Tibial artery (tissue), 4 donors: ENCODE data around the gene NTRK3.

Experiments
- DNase-seq, 2 donors: peaks; one replicate each; pipeline ENCODE4 v3.0.0-alpha.2; 2019
- H3K27ac ChIP-seq, 2 donors: fragments of 200-600 bp; sonication (generic) in 1 of 2; 1 replicate in 1 of 2; 2 replicates in 1 of 2; pipeline ENCODE4 v1.5.1; 2018 to 2019; ENCODE audit warnings: mild to moderate bottlenecking in 1 of 2
- H3K27me3 ChIP-seq, 2 donors: fragments of 200-600 bp; sonication (generic) in 1 of 2; one replicate each; pipeline versions ENCODE4 v1.5.1 to v1.6.0; 2016 to 2019
- H3K36me3 ChIP-seq, 3 donors: fragments of 200-600 bp; sonication (generic) in 2 of 3; one replicate each; pipeline ENCODE4 v1.5.1; 2016 to 2019; ENCODE audit warnings: mild to moderate bottlenecking in 2 of 3
- H3K4me1 ChIP-seq, 4 donors: fragments of 200-600 bp; sonication (generic) in 2 of 4; 1 replicate in 3 of 4; 2 replicates in 1 of 4; pipeline ENCODE4 v1.5.1; 2016 to 2019
- H3K4me3 ChIP-seq, 2 donors: fragments of 200-600 bp; sonication (generic) in 1 of 2; 1 replicate in 1 of 2; 2 replicates in 1 of 2; pipeline ENCODE4 v1.5.1; 2018 to 2019; ENCODE audit warnings: mild to moderate bottlenecking in 2 of 2
- H3K9me3 ChIP-seq, 3 donors: fragments of 200-600 bp; sonication (generic) in 1 of 3; one replicate each; pipeline ENCODE4 v1.5.1; 2016 to 2019
- intact Hi-C: fragments of 100-400 bp; cut with DNase I; formaldehyde crosslinking; loops from one replicate; pipeline ENCODE4 v1.15.0; 2023; ENCODE audit warnings: low total_unique reads
- TF ChIP-seq, protein P1 (sequence below), 2 experiments: fragments of 200-600 bp in 1 of 2; fragments of 450-650 bp in 1 of 2; IDR thresholded peaks; one replicate each; pipeline ENCODE4 v1.5.1; 2017 to 2019; ENCODE audit warnings: antibody characterized with exemption in 2 of 2, mild to moderate bottlenecking in 1 of 2, moderate library complexity in 1 of 2

NTRK3 gene

DNA sequence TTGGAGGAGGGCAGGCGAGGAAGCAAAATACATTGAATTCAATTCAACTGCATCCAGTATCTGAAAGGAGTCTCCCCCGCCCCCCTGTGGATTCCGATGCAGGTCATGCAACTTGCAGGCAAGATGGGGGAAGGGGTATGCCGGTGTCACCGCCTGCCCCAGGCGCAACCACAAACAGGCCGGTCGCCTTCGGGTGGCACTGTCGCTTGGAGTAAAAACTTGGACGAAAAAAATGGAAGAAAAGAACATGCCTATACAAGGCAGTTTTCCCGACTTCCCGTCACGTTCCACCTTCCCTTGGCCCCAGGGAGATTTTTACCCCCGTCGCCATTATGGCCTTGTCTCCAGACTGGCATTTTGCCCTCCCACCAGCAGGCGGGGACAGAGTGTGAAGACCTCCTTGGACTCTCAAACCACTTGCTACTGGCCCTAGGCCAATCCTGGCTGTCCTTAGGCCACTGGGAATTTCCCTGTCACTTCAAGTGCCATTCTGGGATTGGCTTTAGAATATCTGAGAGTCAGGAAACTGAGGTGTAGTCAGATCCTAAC is 1.6 kb upstream of the NTRK3 start:
- TF ChIP-seq, protein P1, sequence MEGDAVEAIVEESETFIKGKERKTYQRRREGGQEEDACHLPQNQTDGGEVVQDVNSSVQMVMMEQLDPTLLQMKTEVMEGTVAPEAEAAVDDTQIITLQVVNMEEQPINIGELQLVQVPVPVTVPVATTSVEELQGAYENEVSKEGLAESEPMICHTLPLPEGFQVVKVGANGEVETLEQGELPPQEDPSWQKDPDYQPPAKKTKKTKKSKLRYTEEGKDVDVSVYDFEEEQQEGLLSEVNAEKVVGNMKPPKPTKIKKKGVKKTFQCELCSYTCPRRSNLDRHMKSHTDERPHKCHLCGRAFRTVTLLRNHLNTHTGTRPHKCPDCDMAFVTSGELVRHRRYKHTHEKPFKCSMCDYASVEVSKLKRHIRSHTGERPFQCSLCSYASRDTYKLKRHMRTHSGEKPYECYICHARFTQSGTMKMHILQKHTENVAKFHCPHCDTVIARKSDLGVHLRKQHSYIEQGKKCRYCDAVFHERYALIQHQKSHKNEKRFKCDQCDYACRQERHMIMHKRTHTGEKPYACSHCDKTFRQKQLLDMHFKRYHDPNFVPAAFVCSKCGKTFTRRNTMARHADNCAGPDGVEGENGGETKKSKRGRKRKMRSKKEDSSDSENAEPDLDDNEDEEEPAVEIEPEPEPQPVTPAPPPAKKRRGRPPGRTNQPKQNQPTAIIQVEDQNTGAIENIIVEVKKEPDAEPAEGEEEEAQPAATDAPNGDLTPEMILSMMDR (IDR thresholded peaks at IDR 0.05): peak; percentile 48 to 54

DNA sequence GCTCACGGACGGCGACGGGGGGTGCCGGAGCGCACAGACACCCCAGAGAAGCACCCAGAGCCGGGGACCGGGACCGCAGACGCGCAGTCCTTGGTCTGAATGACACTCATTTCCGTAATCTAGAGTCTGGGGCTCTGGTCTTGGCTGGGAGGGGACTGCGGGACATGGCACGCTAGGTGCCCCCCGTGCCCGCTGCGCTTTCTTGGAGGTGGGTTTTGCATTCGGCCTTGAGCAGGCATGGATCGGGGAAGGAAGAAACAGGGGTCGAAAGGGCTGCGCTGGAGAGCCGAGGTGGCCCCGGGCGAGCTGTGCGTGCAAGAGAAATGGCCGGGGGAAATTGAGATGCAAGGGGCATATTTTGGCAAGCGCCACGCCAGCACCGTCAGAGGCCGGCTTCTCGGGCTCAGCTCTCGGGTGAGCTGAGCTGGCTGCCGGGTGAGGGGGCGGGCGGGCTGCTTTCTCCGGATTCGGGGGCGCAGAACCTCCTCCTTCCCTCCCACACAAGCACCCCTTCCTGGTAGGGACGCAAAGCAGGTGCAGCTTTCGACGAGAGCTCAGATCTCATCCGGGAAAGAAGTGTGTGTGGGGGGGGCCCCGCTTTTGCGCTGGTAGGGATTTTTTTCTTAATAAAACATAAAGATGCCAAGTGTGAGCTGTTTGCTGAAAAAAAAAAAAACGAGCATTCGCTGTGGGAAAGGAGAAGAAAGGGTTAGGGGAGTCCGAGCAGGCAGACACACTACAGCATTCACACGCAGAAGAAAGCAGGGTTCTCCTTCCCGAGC is 963 bp upstream of the NTRK3 start:
- DNase-seq: no peak
- Histone ChIP-seq H3K27me3 (no peaks in the 10 kb centered on the region), H3K27ac (peak overlapping the region; percentile 92 to 93), H3K4me3 (peak overlapping the region; percentile 71 to 84), H3K9me3 (no peaks in the 10 kb centered on the region), H3K36me3 (no peaks in the 10 kb centered on the region), H3K4me1 (peaks cover 0 to 40% (median 22%) of the 10 kb centered on the region in 4 donors)
- intact Hi-C loops: no loop called here
- TF ChIP-seq, protein P1 (IDR thresholded peaks at IDR 0.05): no peak

More for the DNA sequence above, 1.6 kb upstream of the NTRK3 start:
- H3K4me1 ChIP-seq: peaks cover 0 to 34% (median 16%) of the 10 kb centered on the region in 4 donors
- peak; percentile 59 to 93 for DNase-seq
- H3K9me3 ChIP-seq: no peaks in the 10 kb centered on the region
- H3K4me3 ChIP-seq: peak overlapping the region; percentile 71 to 84
- H3K27me3 ChIP-seq: no peaks in the 10 kb centered on the region
- H3K27ac ChIP-seq: peak overlapping the region; percentile 92 to 93
- no peaks in the 10 kb centered on the region for H3K36me3 ChIP-seq
- intact Hi-C loops: no loop called here

DNA sequence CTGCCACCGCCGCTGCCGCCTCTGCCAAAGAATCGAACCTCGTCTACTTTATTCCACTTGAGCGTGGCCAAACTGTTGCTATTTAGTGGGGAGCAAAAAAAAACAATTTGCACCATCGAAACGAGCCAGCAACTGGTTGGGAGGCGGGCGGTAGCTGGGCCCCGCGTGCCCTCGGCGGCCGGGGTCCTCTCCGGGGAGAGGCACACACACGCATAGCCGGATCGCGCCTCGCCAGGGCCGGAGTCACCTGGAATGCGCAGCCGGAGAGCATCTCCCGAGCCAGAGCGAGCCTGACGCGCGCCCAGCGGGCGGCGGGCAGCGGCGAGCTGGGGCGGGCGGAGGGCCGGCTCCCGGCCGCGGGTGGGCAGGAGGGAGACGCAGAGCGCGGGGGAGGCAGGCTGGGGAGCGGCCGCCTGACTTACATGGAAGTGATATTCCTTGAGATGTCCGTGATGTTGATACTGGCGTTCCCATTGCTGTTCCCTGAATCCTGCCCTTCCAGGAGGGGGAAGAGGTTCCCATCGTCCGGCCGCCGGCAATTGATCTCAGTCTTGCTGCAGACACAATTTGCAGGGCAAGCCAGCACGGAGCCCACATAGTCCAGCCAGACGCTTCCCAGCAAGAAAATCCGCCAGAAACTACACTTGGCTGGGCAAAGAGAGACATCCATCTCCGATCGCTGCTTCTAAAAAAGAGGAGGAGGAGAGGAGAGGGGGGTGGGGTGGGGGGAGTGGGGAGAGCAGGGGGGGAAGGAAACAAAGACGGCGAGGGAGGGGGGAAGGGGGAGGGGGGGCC is 858 bp downstream of the NTRK3 start:
- Histone ChIP-seq H3K9me3 (no peaks in the 10 kb centered on the region), H3K27ac (peak overlapping the region; percentile 92 to 93), H3K4me1 (peaks cover 0 to 57% (median 34%) of the 10 kb centered on the region in 4 donors), H3K4me3 (peak overlapping the region; percentile 71 to 84), H3K36me3 (no peaks in the 10 kb centered on the region), H3K27me3 (no peaks in the 10 kb centered on the region)
- intact Hi-C loops: no loop called here
- DNase-seq: peak; percentile 52 to 80
- TF ChIP-seq, protein P1 (IDR thresholded peaks at IDR 0.05): no peak

DNA sequence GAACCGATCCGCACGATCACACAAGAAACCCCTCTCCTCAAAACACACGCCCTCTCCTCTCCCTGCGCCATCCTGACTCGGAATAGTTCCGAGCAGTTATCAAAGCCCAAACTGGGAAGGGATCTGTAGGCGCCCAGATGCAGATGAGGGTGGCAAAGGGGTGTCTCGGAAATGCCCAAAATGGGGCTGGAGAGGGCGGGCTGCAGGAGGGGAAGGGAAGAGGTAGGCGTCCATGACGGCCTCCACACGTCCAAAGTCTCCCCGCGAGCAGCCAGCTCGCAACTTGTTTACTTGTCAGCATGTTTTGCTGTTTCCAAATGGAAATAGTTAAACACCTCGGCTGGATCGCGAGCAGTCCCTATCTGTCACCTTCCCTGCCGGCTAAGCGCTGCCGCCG is 1.5 kb downstream of the NTRK3 start:
- H3K4me3 ChIP-seq: peak overlapping the region; percentile 71 to 84
- H3K9me3 ChIP-seq: no peaks in the 10 kb centered on the region
- H3K36me3 ChIP-seq: no peaks in the 10 kb centered on the region
- H3K27ac ChIP-seq: peak overlapping the region; percentile 92 to 93
- H3K4me1 ChIP-seq: peaks cover 0 to 62% (median 37%) of the 10 kb centered on the region in 4 donors
- no peak for DNase-seq
- intact Hi-C loops: no loop called here
- no peaks in the 10 kb centered on the region for H3K27me3 ChIP-seq
- TF ChIP-seq, protein P1 (IDR thresholded peaks at IDR 0.05): no peak

DNA sequence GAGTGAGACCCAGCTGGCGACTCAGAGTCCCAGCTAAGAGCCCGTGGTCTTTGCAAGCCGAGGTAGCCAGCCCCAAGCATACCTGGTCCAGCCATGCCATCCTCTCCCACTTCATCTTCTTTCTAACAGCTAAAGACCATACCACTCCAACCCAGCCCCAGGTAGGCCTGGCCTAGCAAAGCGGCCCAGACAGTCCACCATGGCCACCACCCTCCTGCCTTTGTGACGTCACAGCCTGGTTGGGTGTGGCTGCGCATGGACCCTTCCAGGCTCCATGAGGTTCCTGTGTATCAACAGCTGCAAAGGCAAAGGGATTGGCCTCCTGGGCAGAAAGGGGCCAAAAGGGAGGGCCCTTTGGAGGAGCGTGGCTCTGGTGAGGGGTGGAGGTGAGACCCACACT is 4.1 kb downstream of the NTRK3 start:
- H3K27me3 ChIP-seq: no peaks in the 10 kb centered on the region

More for the DNA sequence above, 4.1 kb downstream of the NTRK3 start:
- H3K27ac ChIP-seq: peak overlapping the region; percentile 92 to 93
- H3K4me3 ChIP-seq: peak overlapping the region in 1 of 2 donors; percentile 84
- H3K4me1 ChIP-seq: peaks cover 0 to 74% (median 59%) of the 10 kb centered on the region in 4 donors
- DNase-seq: no peak
- intact Hi-C loops: no loop called here
- TF ChIP-seq, protein P1 (IDR thresholded peaks at IDR 0.05): no peak
- H3K36me3 ChIP-seq: no peaks in the 10 kb centered on the region
- no peaks in the 10 kb centered on the region for H3K9me3 ChIP-seq
